KOPT-K1 (cell line): ENCODE measurements around the gene TINAGL1.

Source experiments
- H3K27ac ChIP-seq: fragments of 200-600 bp; sonication (generic); 2 replicates; pipeline ENCODE4 v1.5.1; 2016; ENCODE audit warnings: antibody characterized with exemption, mild to moderate bottlenecking, low read depth, low read length; ENCODE audit not compliant: poor library complexity, severe bottlenecking
- H3K36me3 ChIP-seq: fragments of 200-600 bp; sonication (generic); 2 replicates; pipeline ENCODE4 v1.5.1; 2017; ENCODE audit warnings: antibody characterized with exemption, mild to moderate bottlenecking, low read length, moderate library complexity; ENCODE audit not compliant: insufficient read depth
- H3K9me3 ChIP-seq: fragments of 200-600 bp; sonication (generic); 2 replicates; pipeline ENCODE4 v1.5.1; 2017; ENCODE audit warnings: antibody characterized with exemption, low read length, mild to moderate bottlenecking; ENCODE audit not compliant: insufficient read depth, poor library complexity, severe bottlenecking

TINAGL1 gene

GRCh38 chr1:31602081-31602480 lies 25.8 kb downstream of the TINAGL1 start:
- Histone ChIP-seq H3K9me3 (no peaks in the 10 kb centered on the region), H3K36me3 (no peaks in the 10 kb centered on the region), H3K27ac (no peak overlapping the region)

GRCh38 chr1:31605908-31606427 lies 29.7 kb downstream of the TINAGL1 start:
- Histone ChIP-seq H3K27ac (no peak overlapping the region), H3K9me3 (no peaks in the 10 kb centered on the region), H3K36me3 (no peaks in the 10 kb centered on the region)

GRCh38 chr1:31607360-31607759 lies 31.0 kb downstream of the TINAGL1 start:
- no peak overlapping the region for H3K27ac ChIP-seq
- H3K9me3 ChIP-seq, result no peaks in the 10 kb centered on the region
- no peaks in the 10 kb centered on the region for H3K36me3 ChIP-seq

GRCh38 chr1:31609514-31610118 lies 33.3 kb downstream of the TINAGL1 start:
- no peaks in the 10 kb centered on the region for H3K9me3 ChIP-seq
- no peak overlapping the region for H3K27ac ChIP-seq
- no peaks in the 10 kb centered on the region for H3K36me3 ChIP-seq

- H3K27ac ChIP-seq, result no peak overlapping the region
- no peaks in the 10 kb centered on the region for H3K36me3 ChIP-seq
- H3K9me3 ChIP-seq, result no peaks in the 10 kb centered on the region
Measured at GRCh38 chr1:31614414-31615005, 38.2 kb downstream of the TINAGL1 start.

GRCh38 chr1:31615414-31615813 lies 39.1 kb downstream of the TINAGL1 start:
- Histone ChIP-seq H3K27ac (no peak overlapping the region), H3K36me3 (no peaks in the 10 kb centered on the region), H3K9me3 (no peaks in the 10 kb centered on the region)

GRCh38 chr1:31615939-31616338 lies 39.6 kb downstream of the TINAGL1 start:
- Histone ChIP-seq H3K36me3 (no peaks in the 10 kb centered on the region), H3K9me3 (no peaks in the 10 kb centered on the region), H3K27ac (no peak overlapping the region)

- H3K27ac ChIP-seq, result no peak within 1 kb of the TSS
- H3K36me3 ChIP-seq, result no peaks in the 10 kb centered on the region
- no peaks in the 10 kb centered on the region for H3K9me3 ChIP-seq
Measured at GRCh38 chr1:31617218-31617915, 41.1 kb downstream of the TINAGL1 start, which contains the start of gene HCRTR1. HCRTR1 (plus strand) TSS chr1:31617689; CDS start chr1:31619193, 1,504 bp downstream.

GRCh38 chr1:31617916-31618746 lies 41.8 kb downstream of the TINAGL1 start:
- Histone ChIP-seq H3K36me3 (no peaks in the 10 kb centered on the region), H3K27ac (no peak overlapping the region), H3K9me3 (no peaks in the 10 kb centered on the region)

GRCh38 chr1:31618916-31619846 lies 42.9 kb downstream of the TINAGL1 start:
- Histone ChIP-seq H3K27ac (no peak overlapping the region), H3K36me3 (no peaks in the 10 kb centered on the region), H3K9me3 (no peaks in the 10 kb centered on the region)

GRCh38 chr1:31620631-31621497 lies 44.5 kb downstream of the TINAGL1 start:
- Histone ChIP-seq H3K27ac (no peak overlapping the region), H3K36me3 (no peaks in the 10 kb centered on the region; the same call in 1 of the 2 replicates), H3K9me3 (no peaks in the 10 kb centered on the region)

- H3K36me3 ChIP-seq, result no peaks in the 10 kb centered on the region; the same call in 1 of the 2 replicates
- no peak overlapping the region for H3K27ac ChIP-seq
- H3K9me3 ChIP-seq, result no peaks in the 10 kb centered on the region
Measured at GRCh38 chr1:31621498-31621820, 45.1 kb downstream of the TINAGL1 start.
